Activated naive CD4-positive, alpha-beta T cell treated with anti-CD3 and anti-CD28 coated beads, Interleukin-2, amount 10 ng/mL, durations not matched to agents 7 days and 5 days (primary cell): ENCODE results near the gene KIF25.

Experiments used
- CTCF ChIA-PET: fragments of 350-600 bp; sonication (Branson Sonifier 250); formaldehyde crosslinking; loops from one replicate; lab custom pipeline; 2021; ENCODE audit warnings: antibody characterized with exemption; lab: Charles Lee
- DNase-seq: peaks from one replicate; pipeline ENCODE4 v3.0.0-alpha.2; 2020
- H3K27ac Mint-ChIP-seq: one replicate; pipeline ENCODE4 v1.8.0; 2021; ENCODE audit warnings: mild to moderate bottlenecking, moderate library complexity, mixed read lengths
- H3K27me3 Mint-ChIP-seq: one replicate; pipeline ENCODE4 v1.8.0; 2021; ENCODE audit warnings: mild to moderate bottlenecking, mixed read lengths
- H3K36me3 Mint-ChIP-seq: one replicate; pipeline ENCODE4 v1.8.0; 2021; ENCODE audit warnings: mixed read lengths
- H3K4me1 Mint-ChIP-seq: one replicate; pipeline ENCODE4 v1.8.0; 2021; ENCODE audit warnings: mixed read lengths
- H3K4me3 Mint-ChIP-seq: one replicate; pipeline ENCODE4 v1.8.0; 2021; ENCODE audit warnings: mild to moderate bottlenecking, moderate library complexity, mixed read lengths
- H3K9me3 Mint-ChIP-seq: one replicate; pipeline ENCODE4 v1.8.0; 2021; ENCODE audit warnings: mixed read lengths

Gene KIF25

GRCh38 chr6:167980911-167981580, 16.4 kb upstream of the KIF25 start:
- Mint-ChIP-seq H3K27me3 (no peaks in the 10 kb centered on the region), H3K36me3 (no peaks in the 10 kb centered on the region), H3K4me1 (no peaks in the 10 kb centered on the region), H3K27ac (no peak overlapping the region), H3K4me3 (no peak overlapping the region), H3K9me3 (peaks cover 2% of the 10 kb centered on the region)
- CTCF ChIA-PET, result no interaction called here
- DNase-seq, result no peak

- Mint-ChIP-seq H3K4me1 (no peaks in the 10 kb centered on the region), H3K27ac (no peak overlapping the region), H3K36me3 (no peaks in the 10 kb centered on the region), H3K4me3 (no peak overlapping the region), H3K9me3 (peaks cover 2% of the 10 kb centered on the region), H3K27me3 (no peaks in the 10 kb centered on the region)
- DNase-seq, result no peak
- CTCF ChIA-PET, result no interaction called here
These were observed 15.5 kb upstream of the KIF25 start for GRCh38 chr6:167981916-167982462.

- no peaks in the 10 kb centered on the region for H3K9me3 Mint-ChIP-seq
- H3K4me3 Mint-ChIP-seq, result no peak overlapping the region
- no peaks in the 10 kb centered on the region for H3K36me3 Mint-ChIP-seq
- DNase-seq, result no peak
- H3K27me3 Mint-ChIP-seq, result no peaks in the 10 kb centered on the region
- H3K27ac Mint-ChIP-seq, result no peak overlapping the region
- no peaks in the 10 kb centered on the region for H3K4me1 Mint-ChIP-seq
- CTCF ChIA-PET, result no interaction called here
These were observed 13.2 kb upstream of the KIF25 start for GRCh38 chr6:167984144-167984719.

- H3K4me1 Mint-ChIP-seq, result no peaks in the 10 kb centered on the region
- no peak overlapping the region for H3K4me3 Mint-ChIP-seq
- no peaks in the 10 kb centered on the region for H3K36me3 Mint-ChIP-seq
- H3K27ac Mint-ChIP-seq, result no peak overlapping the region
- H3K9me3 Mint-ChIP-seq, result no peaks in the 10 kb centered on the region
- CTCF ChIA-PET, result no interaction called here
- DNase-seq, result no peak
- H3K27me3 Mint-ChIP-seq, result no peaks in the 10 kb centered on the region
These were observed 12.4 kb upstream of the KIF25 start for GRCh38 chr6:167984876-167985604.

GRCh38 chr6:167985911-167986595, 11.4 kb upstream of the KIF25 start:
- Mint-ChIP-seq H3K4me3 (no peak overlapping the region), H3K27me3 (no peaks in the 10 kb centered on the region), H3K9me3 (no peaks in the 10 kb centered on the region), H3K4me1 (no peaks in the 10 kb centered on the region), H3K27ac (no peak overlapping the region), H3K36me3 (no peaks in the 10 kb centered on the region)
- no peak for DNase-seq
- CTCF ChIA-PET, result no interaction called here

- Mint-ChIP-seq H3K27ac (no peak overlapping the region), H3K36me3 (no peaks in the 10 kb centered on the region), H3K4me1 (no peaks in the 10 kb centered on the region), H3K9me3 (no peaks in the 10 kb centered on the region), H3K4me3 (no peak overlapping the region), H3K27me3 (no peaks in the 10 kb centered on the region)
- no peak for DNase-seq
- CTCF ChIA-PET, result no interaction called here
These were observed 9.9 kb upstream of the KIF25 start for GRCh38 chr6:167987396-167988153.

GRCh38 chr6:167988154-167988495, 9.3 kb upstream of the KIF25 start:
- Mint-ChIP-seq H3K27me3 (no peaks in the 10 kb centered on the region), H3K9me3 (no peaks in the 10 kb centered on the region), H3K27ac (no peak overlapping the region), H3K4me3 (no peak overlapping the region), H3K4me1 (no peaks in the 10 kb centered on the region), H3K36me3 (no peaks in the 10 kb centered on the region)
- CTCF ChIA-PET, result no interaction called here
- no peak for DNase-seq

GRCh38 chr6:167988945-167989841, 8.3 kb upstream of the KIF25 start:
- Mint-ChIP-seq H3K9me3 (no peaks in the 10 kb centered on the region), H3K4me3 (no peak overlapping the region), H3K27me3 (no peaks in the 10 kb centered on the region), H3K4me1 (no peaks in the 10 kb centered on the region), H3K36me3 (no peaks in the 10 kb centered on the region), H3K27ac (no peak overlapping the region)
- CTCF ChIA-PET, result no interaction called here
- DNase-seq, result no peak

- Mint-ChIP-seq H3K27me3 (no peaks in the 10 kb centered on the region), H3K4me3 (no peak overlapping the region), H3K9me3 (no peaks in the 10 kb centered on the region), H3K36me3 (no peaks in the 10 kb centered on the region), H3K4me1 (no peaks in the 10 kb centered on the region), H3K27ac (no peak overlapping the region)
- CTCF ChIA-PET, result no interaction called here
- no peak for DNase-seq
These were observed 7.2 kb upstream of the KIF25 start for GRCh38 chr6:167990016-167990945.

GRCh38 chr6:167993169-167993568, 4.3 kb upstream of the KIF25 start:
- H3K4me1 Mint-ChIP-seq, result no peaks in the 10 kb centered on the region

GRCh38 chr6:167993831-167994230, 3.6 kb upstream of the KIF25 start:
- no peaks in the 10 kb centered on the region for H3K9me3 Mint-ChIP-seq
- no peak overlapping the region for H3K4me3 Mint-ChIP-seq
- CTCF ChIA-PET, result no interaction called here
- H3K36me3 Mint-ChIP-seq, result no peaks in the 10 kb centered on the region
- no peaks in the 10 kb centered on the region for H3K27me3 Mint-ChIP-seq
- no peaks in the 10 kb centered on the region for H3K4me1 Mint-ChIP-seq
- no peak for DNase-seq
- H3K27ac Mint-ChIP-seq, result no peak overlapping the region

More at GRCh38 chr6:167993169-167993568, 4.3 kb upstream of the KIF25 start:
- no peak overlapping the region for H3K27ac Mint-ChIP-seq
- no peak for DNase-seq
- H3K4me3 Mint-ChIP-seq, result no peak overlapping the region
- no peaks in the 10 kb centered on the region for H3K9me3 Mint-ChIP-seq
- no peaks in the 10 kb centered on the region for H3K36me3 Mint-ChIP-seq
- CTCF ChIA-PET, result no interaction called here
- no peaks in the 10 kb centered on the region for H3K27me3 Mint-ChIP-seq

- Mint-ChIP-seq H3K9me3 (no peaks in the 10 kb centered on the region), H3K36me3 (no peaks in the 10 kb centered on the region), H3K4me3 (no peak overlapping the region), H3K27ac (no peak overlapping the region), H3K27me3 (no peaks in the 10 kb centered on the region), H3K4me1 (no peaks in the 10 kb centered on the region)
- no peak for DNase-seq
- CTCF ChIA-PET, result interaction anchor here (0.5 kb wide), 1 partner anchor 25 kb away, joined by 3 read pairs; no protein-coding TSS in a partner anchor
These were observed 2.2 kb upstream of the KIF25 start for GRCh38 chr6:167995302-167995701.
